HepG2 (cell line): ENCODE results near the gene TNFSF9. TPM values are rescaled to one million over a fixed set of nuclear protein-coding genes. Genes with fewer than 3 reads are reported as not detected.

Source experiments
- BHLHE40 ChIP-seq: IDR thresholded peaks from 2 replicates; pipeline ENCODE4 v1.6.1; 2011; ENCODE audit warnings: low read length, improper control_type of control experiment
- ELF1 ChIP-seq: sonication (generic); formaldehyde crosslinking; IDR thresholded peaks from 2 replicates; pipeline ENCODE4 v1.4.0; 2020; ENCODE audit warnings: missing genetic modification reagents
- FOXA1 ChIP-seq, 2 experiments: fragments of 450-650 bp in 1 of 2; sonication (generic) in 1 of 2; formaldehyde crosslinking in 1 of 2; IDR thresholded peaks; 2 replicates each; pipeline versions ENCODE4 v1.4.0 to v1.6.1; 2016 to 2020; ENCODE audit warnings: missing genetic modification reagents in 1 of 2
- NFE2 ChIP-seq: sonication (generic); formaldehyde crosslinking; IDR thresholded peaks from 2 replicates; pipeline ENCODE4 v1.4.0; 2020; ENCODE audit warnings: missing genetic modification reagents
- NFRKB ChIP-seq: fragments of 450-650 bp; IDR thresholded peaks from 2 replicates; pipeline ENCODE4 v1.6.1; 2017
- PRPF4 ChIP-seq: fragments of 200-400 bp; formaldehyde crosslinking; IDR thresholded peaks from 2 replicates; pipeline ENCODE4 v1.6.1; 2016; ENCODE audit warnings: low read length, low read depth; ENCODE audit not compliant: poor library complexity, severe bottlenecking
- ZNF468 ChIP-seq: sonication (generic); formaldehyde crosslinking; IDR thresholded peaks from 2 replicates; pipeline ENCODE4 v1.8.0; 2022; ENCODE audit warnings: mild to moderate bottlenecking, moderate library complexity, missing genetic modification reagents
- ZNF546 ChIP-seq: sonication (generic); formaldehyde crosslinking; conservative IDR thresholded peaks from 2 replicates; pipeline ENCODE4 v1.8.1; 2023; ENCODE audit warnings: mild to moderate bottlenecking, missing genetic modification reagents
- ZNF652 ChIP-seq: IDR thresholded peaks from 2 replicates; pipeline ENCODE4 v1.6.1; 2016; ENCODE audit warnings: low read depth, borderline replicate concordance
- polyA plus RNA-seq, 8 experiments: library from polyadenylated mRNA; depleted of rRNA in 3 of 8; stranded (reverse) in 7 of 8; unstranded in 1 of 8; fragments of >200 nt; fragmentation: Illumina TruSeq in 4 of 8; extraction: Trizol in 4 of 8; gene quantifications; 2 replicates each; pipeline versions ENCODE4 v1.2.1 to v1.2.3, GENCODE V29; 2011 to 2016; ENCODE audit warnings: low read depth in 4 of 8, missing spikeins in 1 of 8, mixed read lengths in 1 of 8; ENCODE audit not compliant: insufficient read depth in 1 of 8
- total RNA-seq, 5 experiments: library from RNA; depleted of rRNA; stranded (reverse); fragments of >200 nt; fragmentation: Illumina TruSeq; extraction: Trizol; gene quantifications; 2 replicates each; pipeline ENCODE4 v1.2.3, GENCODE V29; 2016; ENCODE audit warnings: low read depth in 1 of 5
- TF ChIP-seq, protein P1 (sequence below): sonication (generic); formaldehyde crosslinking; conservative IDR thresholded peaks from 2 replicates; pipeline ENCODE4 v1.8.0; 2022; ENCODE audit warnings: mild to moderate bottlenecking, moderate library complexity, missing genetic modification reagents
- TF ChIP-seq, protein P2 (sequence below): sonication (generic); formaldehyde crosslinking; IDR thresholded peaks from 2 replicates; pipeline ENCODE4 v1.4.0; 2020; ENCODE audit warnings: missing genetic modification reagents
- TF ChIP-seq, protein P3 (sequence below): sonication (generic); formaldehyde crosslinking; IDR thresholded peaks from 2 replicates; pipeline ENCODE4 v1.4.0; 2020; ENCODE audit warnings: missing genetic modification reagents
- TF ChIP-seq, protein P4 (sequence below): sonication (generic); formaldehyde crosslinking; IDR thresholded peaks from 2 replicates; pipeline ENCODE4 v1.8.1; 2022; ENCODE audit warnings: low read depth, mild to moderate bottlenecking, missing genetic modification reagents
- TF ChIP-seq, protein P5 (sequence below): sonication (generic); formaldehyde crosslinking; IDR thresholded peaks from 2 replicates; pipeline ENCODE4 v1.4.0; 2020; ENCODE audit warnings: missing genetic modification reagents

TNFSF9 gene
- total and polyA plus RNA-seq, 2 of the 13 experiments (the other 11 are each of a cell fraction or from before 2014, with no cell fraction given), result 1.0 to 1.8 TPM

DNA sequence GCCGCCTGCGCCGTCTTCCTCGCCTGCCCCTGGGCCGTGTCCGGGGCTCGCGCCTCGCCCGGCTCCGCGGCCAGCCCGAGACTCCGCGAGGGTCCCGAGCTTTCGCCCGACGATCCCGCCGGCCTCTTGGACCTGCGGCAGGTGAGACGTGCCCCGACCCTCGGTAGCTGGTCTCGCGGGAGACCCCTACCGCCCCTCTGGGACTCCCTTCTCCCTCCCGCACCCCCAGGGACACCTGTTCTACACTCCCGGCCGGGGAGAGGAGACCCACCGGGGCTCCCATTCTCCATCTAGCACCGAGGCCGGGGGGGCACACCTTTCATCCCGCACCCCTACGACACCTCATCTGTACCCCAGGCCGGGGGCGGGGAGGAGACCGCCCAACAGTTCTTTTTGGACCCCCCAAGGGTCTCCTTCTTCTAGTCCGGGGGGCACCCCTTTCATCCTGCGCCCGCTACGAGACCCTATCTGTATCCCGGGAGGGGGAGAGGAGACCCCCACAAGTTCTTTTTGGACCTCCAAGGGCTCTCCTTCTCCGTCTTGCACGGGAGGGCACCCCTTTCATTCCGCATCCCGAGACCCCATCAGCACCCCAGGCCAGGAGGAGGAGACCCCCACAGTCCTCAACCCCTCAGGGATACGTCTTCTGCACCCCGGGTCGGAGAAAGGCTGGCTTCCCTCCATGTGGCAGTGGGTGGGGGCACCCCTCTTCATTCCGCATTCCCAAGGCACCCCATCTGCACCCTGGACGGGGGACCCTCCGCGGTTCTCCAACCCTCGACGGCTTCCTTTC, 533 bp downstream of the TNFSF9 start (continued):
- TF ChIP-seq, protein P1, sequence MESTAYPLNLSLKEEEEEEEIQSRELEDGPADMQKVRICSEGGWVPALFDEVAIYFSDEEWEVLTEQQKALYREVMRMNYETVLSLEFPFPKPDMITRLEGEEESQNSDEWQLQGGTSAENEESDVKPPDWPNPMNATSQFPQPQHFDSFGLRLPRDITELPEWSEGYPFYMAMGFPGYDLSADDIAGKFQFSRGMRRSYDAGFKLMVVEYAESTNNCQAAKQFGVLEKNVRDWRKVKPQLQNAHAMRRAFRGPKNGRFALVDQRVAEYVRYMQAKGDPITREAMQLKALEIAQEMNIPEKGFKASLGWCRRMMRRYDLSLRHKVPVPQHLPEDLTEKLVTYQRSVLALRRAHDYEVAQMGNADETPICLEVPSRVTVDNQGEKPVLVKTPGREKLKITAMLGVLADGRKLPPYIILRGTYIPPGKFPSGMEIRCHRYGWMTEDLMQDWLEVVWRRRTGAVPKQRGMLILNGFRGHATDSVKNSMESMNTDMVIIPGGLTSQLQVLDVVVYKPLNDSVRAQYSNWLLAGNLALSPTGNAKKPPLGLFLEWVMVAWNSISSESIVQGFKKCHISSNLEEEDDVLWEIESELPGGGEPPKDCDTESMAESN (CRISPR knock-in tag), result peak; percentile 50; the same call in 1 of the 2 replicates
- TF ChIP-seq BHLHE40 (no peak), ELF1 (CRISPR knock-in tag) (no peak), ZNF468 (CRISPR knock-in tag) (no peak), NFE2 (CRISPR knock-in tag) (no peak), ZNF652 (CRISPR knock-in tag) (no peak), FOXA1 (IDR thresholded peaks at IDR 0.05) (no peak), FOXA1 (CRISPR knock-in tag; IDR thresholded peaks at IDR 0.05) (no peak), NFRKB (no peak), PRPF4 (no peak), ZNF546 (CRISPR knock-in tag) (0 out of 2 replicates have a peak, but pooled peaks have one; percentile 2)
- TF ChIP-seq, protein P2, sequence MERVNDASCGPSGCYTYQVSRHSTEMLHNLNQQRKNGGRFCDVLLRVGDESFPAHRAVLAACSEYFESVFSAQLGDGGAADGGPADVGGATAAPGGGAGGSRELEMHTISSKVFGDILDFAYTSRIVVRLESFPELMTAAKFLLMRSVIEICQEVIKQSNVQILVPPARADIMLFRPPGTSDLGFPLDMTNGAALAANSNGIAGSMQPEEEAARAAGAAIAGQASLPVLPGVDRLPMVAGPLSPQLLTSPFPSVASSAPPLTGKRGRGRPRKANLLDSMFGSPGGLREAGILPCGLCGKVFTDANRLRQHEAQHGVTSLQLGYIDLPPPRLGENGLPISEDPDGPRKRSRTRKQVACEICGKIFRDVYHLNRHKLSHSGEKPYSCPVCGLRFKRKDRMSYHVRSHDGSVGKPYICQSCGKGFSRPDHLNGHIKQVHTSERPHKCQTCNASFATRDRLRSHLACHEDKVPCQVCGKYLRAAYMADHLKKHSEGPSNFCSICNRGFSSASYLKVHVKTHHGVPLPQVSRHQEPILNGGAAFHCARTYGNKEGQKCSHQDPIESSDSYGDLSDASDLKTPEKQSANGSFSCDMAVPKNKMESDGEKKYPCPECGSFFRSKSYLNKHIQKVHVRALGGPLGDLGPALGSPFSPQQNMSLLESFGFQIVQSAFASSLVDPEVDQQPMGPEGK (CRISPR knock-in tag), result no peak
- TF ChIP-seq, protein P3, sequence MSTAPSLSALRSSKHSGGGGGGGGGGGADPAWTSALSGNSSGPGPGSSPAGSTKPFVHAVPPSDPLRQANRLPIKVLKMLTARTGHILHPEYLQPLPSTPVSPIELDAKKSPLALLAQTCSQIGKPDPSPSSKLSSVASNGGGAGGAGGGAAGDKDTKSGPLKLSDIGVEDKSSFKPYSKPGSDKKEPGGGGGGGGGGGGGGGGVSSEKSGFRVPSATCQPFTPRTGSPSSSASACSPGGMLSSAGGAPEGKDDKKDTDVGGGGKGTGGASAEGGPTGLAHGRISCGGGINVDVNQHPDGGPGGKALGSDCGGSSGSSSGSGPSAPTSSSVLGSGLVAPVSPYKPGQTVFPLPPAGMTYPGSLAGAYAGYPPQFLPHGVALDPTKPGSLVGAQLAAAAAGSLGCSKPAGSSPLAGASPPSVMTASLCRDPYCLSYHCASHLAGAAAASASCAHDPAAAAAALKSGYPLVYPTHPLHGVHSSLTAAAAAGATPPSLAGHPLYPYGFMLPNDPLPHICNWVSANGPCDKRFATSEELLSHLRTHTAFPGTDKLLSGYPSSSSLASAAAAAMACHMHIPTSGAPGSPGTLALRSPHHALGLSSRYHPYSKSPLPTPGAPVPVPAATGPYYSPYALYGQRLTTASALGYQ (CRISPR knock-in tag), result no peak
- TF ChIP-seq, protein P4, sequence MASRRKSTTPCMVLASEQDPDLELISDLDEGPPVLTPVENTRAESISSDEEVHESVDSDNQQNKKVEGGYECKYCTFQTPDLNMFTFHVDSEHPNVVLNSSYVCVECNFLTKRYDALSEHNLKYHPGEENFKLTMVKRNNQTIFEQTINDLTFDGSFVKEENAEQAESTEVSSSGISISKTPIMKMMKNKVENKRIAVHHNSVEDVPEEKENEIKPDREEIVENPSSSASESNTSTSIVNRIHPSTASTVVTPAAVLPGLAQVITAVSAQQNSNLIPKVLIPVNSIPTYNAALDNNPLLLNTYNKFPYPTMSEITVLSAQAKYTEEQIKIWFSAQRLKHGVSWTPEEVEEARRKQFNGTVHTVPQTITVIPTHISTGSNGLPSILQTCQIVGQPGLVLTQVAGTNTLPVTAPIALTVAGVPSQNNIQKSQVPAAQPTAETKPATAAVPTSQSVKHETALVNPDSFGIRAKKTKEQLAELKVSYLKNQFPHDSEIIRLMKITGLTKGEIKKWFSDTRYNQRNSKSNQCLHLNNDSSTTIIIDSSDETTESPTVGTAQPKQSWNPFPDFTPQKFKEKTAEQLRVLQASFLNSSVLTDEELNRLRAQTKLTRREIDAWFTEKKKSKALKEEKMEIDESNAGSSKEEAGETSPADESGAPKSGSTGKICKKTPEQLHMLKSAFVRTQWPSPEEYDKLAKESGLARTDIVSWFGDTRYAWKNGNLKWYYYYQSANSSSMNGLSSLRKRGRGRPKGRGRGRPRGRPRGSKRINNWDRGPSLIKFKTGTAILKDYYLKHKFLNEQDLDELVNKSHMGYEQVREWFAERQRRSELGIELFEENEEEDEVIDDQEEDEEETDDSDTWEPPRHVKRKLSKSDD, result no peak
- TF ChIP-seq, protein P5, sequence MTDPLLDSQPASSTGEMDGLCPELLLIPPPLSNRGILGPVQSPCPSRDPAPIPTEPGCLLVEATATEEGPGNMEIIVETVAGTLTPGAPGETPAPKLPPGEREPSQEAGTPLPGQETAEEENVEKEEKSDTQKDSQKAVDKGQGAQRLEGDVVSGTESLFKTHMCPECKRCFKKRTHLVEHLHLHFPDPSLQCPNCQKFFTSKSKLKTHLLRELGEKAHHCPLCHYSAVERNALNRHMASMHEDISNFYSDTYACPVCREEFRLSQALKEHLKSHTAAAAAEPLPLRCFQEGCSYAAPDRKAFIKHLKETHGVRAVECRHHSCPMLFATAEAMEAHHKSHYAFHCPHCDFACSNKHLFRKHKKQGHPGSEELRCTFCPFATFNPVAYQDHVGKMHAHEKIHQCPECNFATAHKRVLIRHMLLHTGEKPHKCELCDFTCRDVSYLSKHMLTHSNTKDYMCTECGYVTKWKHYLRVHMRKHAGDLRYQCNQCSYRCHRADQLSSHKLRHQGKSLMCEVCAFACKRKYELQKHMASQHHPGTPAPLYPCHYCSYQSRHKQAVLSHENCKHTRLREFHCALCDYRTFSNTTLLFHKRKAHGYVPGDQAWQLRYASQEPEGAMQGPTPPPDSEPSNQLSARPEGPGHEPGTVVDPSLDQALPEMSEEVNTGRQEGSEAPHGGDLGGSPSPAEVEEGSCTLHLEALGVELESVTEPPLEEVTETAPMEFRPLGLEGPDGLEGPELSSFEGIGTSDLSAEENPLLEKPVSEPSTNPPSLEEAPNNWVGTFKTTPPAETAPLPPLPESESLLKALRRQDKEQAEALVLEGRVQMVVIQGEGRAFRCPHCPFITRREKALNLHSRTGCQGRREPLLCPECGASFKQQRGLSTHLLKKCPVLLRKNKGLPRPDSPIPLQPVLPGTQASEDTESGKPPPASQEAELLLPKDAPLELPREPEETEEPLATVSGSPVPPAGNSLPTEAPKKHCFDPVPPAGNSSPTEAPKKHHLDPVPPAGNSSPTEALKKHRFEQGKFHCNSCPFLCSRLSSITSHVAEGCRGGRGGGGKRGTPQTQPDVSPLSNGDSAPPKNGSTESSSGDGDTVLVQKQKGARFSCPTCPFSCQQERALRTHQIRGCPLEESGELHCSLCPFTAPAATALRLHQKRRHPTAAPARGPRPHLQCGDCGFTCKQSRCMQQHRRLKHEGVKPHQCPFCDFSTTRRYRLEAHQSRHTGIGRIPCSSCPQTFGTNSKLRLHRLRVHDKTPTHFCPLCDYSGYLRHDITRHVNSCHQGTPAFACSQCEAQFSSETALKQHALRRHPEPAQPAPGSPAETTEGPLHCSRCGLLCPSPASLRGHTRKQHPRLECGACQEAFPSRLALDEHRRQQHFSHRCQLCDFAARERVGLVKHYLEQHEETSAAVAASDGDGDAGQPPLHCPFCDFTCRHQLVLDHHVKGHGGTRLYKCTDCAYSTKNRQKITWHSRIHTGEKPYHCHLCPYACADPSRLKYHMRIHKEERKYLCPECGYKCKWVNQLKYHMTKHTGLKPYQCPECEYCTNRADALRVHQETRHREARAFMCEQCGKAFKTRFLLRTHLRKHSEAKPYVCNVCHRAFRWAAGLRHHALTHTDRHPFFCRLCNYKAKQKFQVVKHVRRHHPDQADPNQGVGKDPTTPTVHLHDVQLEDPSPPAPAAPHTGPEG, result peak; percentile 55; the same call in 1 of the 2 replicates
